Jurkat, Clone E6-1 (cell line): Measurements from ENCODE around the gene MSGN1.

Source experiments
- DNase-seq: peaks from one replicate; pipeline ENCODE4 v3.0.0-alpha.2; 2011; ENCODE audit warnings: low read depth, low spot score
- H3K4me3 ChIP-seq: 2 replicates; pipeline ENCODE4 v1.5.1; 2011; ENCODE audit warnings: mild to moderate bottlenecking, low read length, control low read depth, moderate library complexity

Gene MSGN1

DNA sequence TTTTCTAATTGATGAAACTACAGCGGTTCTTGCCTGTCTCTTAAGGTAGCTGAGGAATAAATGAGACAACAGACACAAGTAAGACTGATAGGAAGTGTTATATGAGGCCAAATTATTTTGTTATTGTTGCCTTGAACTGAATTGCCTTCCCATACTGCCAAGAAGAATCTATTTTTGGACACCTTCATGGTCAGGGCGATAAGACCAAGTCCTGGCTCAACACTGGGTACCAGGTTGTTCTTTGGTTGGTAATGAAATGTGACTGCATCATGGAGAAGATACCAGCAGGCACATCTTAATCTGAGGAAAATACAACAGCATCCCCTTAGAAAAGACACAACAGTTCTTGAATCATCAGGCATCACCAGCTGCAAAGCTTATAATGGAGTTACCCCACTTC is 23.7 kb downstream of the MSGN1 start:
- DNase-seq = no peak
- H3K4me3 ChIP-seq = no peak overlapping the region

DNA sequence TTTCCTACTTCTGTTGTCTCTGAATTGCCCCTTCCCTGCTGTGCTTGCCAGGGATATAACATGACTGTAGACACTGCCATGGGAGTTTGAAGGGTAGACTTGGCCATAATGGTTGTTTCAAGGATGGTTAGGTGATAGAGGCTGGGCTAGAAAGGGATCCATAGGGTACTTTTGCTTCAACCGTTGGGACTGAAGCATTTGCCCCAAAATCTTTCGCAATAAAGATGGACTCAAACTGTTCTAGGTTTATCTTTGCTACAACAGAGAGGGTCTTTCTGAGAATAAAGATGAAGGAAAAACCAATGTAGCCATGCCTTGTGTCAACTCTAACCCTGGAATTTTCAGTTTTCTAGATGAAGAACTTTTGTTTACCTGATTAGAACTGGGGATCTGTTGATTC is 27.2 kb downstream of the MSGN1 start:
- DNase-seq = no peak
- no peak overlapping the region for H3K4me3 ChIP-seq

DNA sequence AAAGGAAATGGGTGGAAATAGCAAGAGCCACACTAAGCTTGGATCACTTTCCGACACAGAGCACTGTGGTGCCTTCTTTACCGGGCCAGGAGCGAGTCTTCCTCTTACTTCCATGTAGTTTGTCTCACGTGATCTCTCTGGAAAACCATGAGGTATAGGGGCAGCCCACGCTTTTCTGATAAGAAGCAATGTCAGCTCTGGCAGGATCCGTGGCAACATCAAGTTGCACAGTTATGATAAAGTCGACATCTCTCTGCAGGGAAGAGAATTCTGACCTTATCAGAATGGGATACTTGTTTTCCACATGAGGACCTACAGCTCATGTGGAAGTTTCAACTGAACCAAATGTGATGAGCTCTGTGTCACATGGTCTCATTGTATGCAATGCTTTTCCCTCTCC is 29.5 kb downstream of the MSGN1 start:
- no peak overlapping the region for H3K4me3 ChIP-seq

DNA sequence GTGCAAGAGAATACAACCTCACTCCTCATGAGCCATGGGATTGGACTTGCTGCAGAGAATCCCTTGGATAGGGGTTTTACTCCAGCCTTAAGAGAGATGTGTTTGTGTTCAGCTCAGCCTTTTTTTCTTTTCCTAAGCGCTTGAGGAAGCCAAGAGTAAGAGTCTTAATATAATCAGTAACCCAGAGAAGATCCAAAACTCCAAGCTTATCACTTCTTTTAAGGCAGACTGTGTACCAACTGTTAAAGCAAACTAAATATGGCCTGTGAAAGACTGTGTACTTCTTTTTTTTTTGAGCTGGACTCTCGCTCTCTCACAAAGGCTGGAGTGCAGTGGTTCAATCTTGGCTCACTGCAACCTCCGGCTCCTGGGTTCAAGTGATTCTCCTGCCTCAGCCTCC is 30.4 kb downstream of the MSGN1 start:
- no peak for DNase-seq
- H3K4me3 ChIP-seq = no peak overlapping the region

More for the DNA sequence above, 29.5 kb downstream of the MSGN1 start:
- no peak for DNase-seq

DNA sequence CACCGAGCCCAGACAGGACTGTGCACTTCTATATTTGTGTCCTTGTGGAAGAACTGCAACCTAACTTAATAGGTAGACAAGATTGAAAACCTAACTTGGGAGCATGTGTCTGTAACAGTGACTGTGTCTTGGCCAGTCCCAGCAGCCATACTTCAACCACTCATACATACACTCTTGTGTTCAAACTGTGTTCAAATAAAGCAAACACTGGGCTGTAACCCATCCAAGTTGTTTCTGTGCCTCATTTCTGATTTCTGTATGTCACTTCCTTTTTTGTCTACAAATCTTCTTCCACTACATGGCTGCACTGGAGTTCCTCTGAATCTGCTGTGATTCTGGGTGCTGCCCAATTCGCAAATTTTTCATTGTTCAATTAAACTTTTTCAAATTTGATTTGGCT is 31.0 kb downstream of the MSGN1 start:
- DNase-seq = no peak
- H3K4me3 ChIP-seq = no peak overlapping the region

DNA sequence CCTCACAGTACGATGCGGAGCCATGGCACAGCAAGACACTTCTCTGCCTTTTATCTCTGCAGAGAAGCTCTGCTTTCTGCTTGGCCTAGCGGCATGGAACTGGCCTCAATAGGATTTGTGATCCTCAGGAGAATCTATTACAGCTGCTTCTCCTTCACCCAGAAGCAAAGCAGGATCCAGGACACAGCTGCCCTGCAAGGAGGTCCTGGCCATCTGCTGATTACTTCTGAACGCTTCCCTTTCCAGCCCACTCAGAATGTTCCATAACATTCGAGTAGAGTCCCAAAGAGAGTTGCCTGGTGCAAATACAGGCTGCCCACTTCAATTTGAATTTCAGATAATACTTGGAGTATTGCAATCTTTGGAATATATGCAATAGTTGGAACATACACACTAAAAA is 33.0 kb downstream of the MSGN1 start:
- no peak for DNase-seq
- no peak overlapping the region for H3K4me3 ChIP-seq

DNA sequence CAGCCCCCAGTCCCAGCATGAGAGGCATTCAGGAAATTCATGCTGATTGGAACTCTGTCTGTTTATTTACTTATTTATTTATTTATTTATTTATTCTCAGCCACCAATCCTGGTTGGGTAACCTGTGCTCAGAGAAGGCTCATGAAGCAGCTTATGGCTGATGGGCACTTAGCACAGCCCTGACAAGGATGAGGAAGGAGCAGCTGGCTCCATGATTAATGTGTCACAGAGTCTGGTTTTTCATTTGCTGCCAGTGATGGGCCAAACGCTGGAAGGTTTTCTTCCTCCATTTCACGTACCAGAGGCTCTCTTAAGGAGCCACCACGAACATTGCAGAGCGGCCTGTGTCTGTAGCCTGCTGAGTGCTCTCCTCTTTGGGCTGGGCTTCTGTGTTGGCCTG is 33.9 kb downstream of the MSGN1 start:
- DNase-seq = no peak
- H3K4me3 ChIP-seq = no peak overlapping the region

DNA sequence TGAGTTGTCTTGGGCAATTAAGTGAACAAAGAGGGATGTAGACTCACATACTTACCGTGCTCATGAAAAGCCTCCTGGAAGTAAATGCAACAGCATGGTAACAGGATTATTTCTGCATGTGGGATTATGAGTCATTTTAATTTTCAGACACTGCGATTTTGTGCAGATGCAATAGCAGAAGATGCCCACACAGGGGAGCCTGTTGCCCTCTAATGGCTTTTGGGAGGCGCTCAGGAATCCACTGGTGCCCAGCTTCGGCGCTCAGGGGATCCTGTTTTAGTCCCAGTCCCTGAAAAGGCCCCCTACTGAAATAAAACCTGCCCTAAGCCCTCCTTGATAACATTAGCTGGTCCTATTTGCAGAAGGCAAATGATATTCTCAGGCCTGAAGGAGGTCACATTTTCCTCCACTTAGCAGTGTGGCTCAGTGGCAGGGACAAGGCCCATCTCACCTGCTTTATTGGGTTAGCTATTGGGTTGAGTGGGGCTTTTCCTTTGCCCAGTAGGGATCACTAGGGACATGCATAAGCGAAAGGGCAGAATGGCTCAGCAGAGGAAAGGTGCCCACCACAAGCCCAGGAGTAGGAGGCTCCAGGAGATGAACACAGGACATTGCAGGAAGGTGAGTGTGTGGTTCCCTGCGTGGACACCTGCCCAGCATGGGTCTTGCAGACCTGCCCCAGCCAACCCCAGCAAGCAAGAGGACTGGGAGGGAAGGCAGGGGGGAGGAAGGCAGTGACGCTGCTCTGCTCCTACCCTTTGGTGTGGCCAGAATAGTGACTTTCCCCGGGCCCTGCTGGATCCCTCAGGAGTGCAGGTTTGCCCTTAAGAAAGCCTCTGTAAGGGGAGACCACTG is 35.7 kb downstream of the MSGN1 start:
- H3K4me3 ChIP-seq = no peak overlapping the region
- peak; percentile 30 for DNase-seq

DNA sequence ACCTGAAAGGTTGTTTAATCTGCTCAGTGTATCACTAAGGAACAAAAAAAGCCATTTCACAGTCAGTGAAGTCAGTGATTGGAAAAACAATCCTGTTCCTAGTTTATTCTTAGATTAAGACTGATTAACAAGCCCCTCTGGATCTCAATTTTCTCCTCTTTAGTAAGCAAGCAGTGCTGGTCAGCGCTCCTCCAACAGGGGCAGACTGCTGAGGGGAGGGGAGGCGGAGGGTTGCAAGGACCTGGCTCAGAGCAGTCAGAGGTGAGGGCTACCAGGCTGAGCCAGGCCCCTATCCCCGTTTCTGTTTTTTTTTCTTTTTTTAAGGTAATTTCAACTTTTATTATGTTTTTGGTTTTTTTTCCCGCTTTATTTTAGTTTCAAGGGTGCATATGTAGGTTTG is 37.5 kb downstream of the MSGN1 start:
- no peak overlapping the region for H3K4me3 ChIP-seq
- no peak for DNase-seq

DNA sequence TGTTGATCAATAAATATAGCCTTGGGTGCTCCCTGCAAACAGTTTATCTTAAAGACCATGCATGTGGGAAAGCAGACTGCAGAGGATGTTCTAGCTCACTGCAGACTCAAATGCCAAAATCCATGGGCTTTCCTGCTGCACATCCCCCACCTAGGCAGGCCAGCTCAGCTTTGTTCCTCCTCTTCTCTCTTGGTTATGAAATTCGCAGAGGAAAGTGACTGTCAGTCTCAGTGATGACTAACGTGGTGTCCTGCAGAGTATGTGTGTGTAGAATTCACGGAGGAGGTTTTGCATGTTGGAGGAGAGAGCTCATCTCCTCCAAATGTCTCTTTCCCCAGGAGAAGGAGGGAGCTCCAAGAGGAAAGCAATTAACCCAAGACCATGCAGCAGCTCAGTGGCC is 40.8 kb downstream of the MSGN1 start:
- DNase-seq = no peak
- H3K4me3 ChIP-seq = no peak overlapping the region

DNA sequence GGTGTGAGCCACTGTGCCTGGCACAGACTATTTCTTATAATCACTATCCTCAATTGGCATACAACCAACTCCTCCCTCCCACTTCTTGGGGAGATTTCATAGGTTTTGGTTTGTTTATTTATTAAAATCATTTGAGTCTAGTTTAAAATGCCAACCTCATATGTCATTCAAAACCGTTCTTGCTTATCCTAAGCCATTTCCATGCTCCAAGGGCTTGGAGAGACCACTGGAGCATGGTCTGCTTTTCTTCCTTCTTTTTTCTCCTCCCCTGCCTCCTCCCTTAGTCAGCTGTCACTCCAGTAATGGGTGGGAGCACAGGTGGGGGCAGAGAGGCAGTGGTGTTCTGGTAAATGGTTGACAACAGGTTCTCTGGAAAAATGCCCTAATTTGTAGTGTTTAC is 41.8 kb downstream of the MSGN1 start:
- no peak for DNase-seq

DNA sequence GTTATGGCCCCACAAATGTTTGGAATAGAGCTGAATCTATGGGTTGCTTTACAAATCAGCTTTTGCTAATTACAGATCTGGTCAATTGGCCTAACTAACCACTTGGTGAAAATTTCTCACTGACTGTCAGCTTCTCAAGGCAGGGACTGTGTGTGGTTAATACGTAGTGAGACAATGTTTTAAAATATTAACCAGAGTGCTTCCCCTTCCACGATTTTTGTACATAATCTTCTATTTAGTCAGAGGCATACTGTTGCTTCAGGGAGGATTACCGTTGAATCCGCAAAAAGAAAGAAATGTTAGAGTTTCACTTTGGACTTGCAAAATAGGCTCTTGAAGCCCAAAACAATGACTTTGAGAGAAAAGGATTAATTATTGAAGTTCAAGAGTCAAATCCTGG is 47.3 kb downstream of the MSGN1 start:
- no peak overlapping the region for H3K4me3 ChIP-seq
- DNase-seq = no peak

More for the DNA sequence above, 41.8 kb downstream of the MSGN1 start:
- H3K4me3 ChIP-seq = no peak overlapping the region

DNA sequence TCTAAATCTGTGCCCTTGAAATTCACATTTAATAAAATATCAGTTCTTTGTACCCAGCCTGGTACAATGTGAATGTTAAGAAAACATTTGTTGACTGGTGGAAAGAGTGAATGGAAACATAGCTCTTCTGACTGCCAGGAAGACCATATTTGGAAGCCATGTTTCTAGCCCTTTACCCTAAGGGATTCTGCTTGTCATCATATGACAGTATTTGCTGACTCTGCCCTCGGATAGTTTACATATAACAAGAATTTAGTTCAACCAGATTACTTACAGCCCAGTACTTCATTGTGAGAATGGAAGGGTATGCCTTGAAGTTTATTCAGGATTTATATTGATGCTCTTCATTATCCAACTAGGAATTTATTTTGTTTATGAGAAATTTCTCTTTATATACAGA is 48.4 kb downstream of the MSGN1 start:
- DNase-seq = no peak
- no peak overlapping the region for H3K4me3 ChIP-seq

DNA sequence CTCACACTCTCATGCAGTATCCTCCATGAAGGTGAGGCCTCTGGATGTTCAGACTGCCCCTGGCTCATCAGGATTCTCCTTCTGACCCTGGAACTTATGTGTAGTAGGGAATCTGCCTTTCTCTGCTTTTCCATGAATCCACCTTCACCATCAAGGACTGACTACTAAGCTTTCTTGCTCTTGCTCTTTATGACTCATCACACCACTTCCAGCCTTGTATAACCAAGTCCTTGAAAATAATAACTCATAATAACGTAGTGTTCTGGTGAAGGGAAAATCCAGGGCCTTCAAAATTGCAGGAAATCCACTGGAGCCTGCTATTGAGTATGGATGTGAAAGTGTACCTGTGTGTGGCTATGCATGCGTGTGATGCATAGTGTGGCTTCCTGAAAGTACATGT is 50.9 kb downstream of the MSGN1 start:
- no peak overlapping the region for H3K4me3 ChIP-seq
- DNase-seq = no peak
